GM13977 (cell line): ENCODE measurements around the gene PBX1.
"Not testable (repeated sequence)": the region's sequence is repeated elsewhere in the genome, so short reads cannot be mapped to it uniquely, and the experiment has no call there.

ENCODE experiments used
- DNase-seq: peaks from one replicate; pipeline ENCODE4 v3.0.0; 2012; ENCODE audit warnings: low spot score
- CTCF ChIP-seq: IDR thresholded peaks from 2 replicates; pipeline ENCODE4 v1.5.1; 2012; ENCODE audit warnings: mild to moderate bottlenecking, control low read depth; ENCODE audit not compliant: insufficient read depth; ENCODE audit errors: extremely low read depth, missing control alignments
- in situ Hi-C: fragments of 300-500 bp; cut with MboI; formaldehyde crosslinking; loops from one replicate; pipeline ENCODE4 v1.12.0; 2022; ENCODE audit warnings: low sequenced_read_pairs, low pct_unique_long_range_greater_than_20kb, mixed read lengths, inconsistent platforms; ENCODE audit not compliant: unreplicated experiment

Gene PBX1

GRCh38 chr1:164602480-164603093, 43.6 kb downstream of the PBX1 start:
- in situ Hi-C loops = no loop called here
- DNase-seq = no peak
- TF ChIP-seq CTCF = no peak

GRCh38 chr1:164603805-164604204, 44.8 kb downstream of the PBX1 start:
- in situ Hi-C loops, DNase-seq: not testable (repeated sequence)

GRCh38 chr1:164604541-164604940, 45.6 kb downstream of the PBX1 start:
- in situ Hi-C loops = no loop called here
- no peak for TF ChIP-seq CTCF
- DNase-seq = no peak

- no peak for TF ChIP-seq CTCF
- in situ Hi-C loops = no loop called here
- no peak for DNase-seq
These were observed 46.5 kb downstream of the PBX1 start for GRCh38 chr1:164605254-164606091.

GRCh38 chr1:164607351-164607750, 48.4 kb downstream of the PBX1 start:
- no peak for DNase-seq
- in situ Hi-C loops = no loop called here
- TF ChIP-seq CTCF = no peak

GRCh38 chr1:164608651-164609057, 49.7 kb downstream of the PBX1 start:
- no peak for DNase-seq
- TF ChIP-seq CTCF = no peak
- in situ Hi-C loops = no loop called here

- no peak for TF ChIP-seq CTCF
- in situ Hi-C loops = no loop called here
- DNase-seq = no peak
These were observed 50.1 kb downstream of the PBX1 start for GRCh38 chr1:164609089-164609488.
